Activated T-helper 9 cell treated with anti-CD3 and anti-CD28 coated beads, Interleukin-2, amount 50 U/mL, for 16 hours (primary cell): Measurements from ENCODE around the gene TENT5D.
"Not testable (repeated sequence)": the region's sequence is repeated elsewhere in the genome, so short reads cannot be mapped to it uniquely, and the experiment has no call there.

Experiments
- DNase-seq: peaks from one replicate; pipeline ENCODE4 v3.0.0-alpha.2; 2020; ENCODE audit warnings: low read depth

The TENT5D gene

GRCh38 chrX:80420147-80420546 is at the start of gene TENT5D:
Gene TENT5D (plus strand): TSS chrX:80420447. CDS start chrX:80442540, 22,093 bp downstream.
- no peak for DNase-seq

- not testable (repeated sequence) for DNase-seq
Measured at GRCh38 chrX:80385651-80386050, 34.6 kb upstream of the TENT5D start.

- no peak for DNase-seq
Measured at GRCh38 chrX:80388206-80388605, 32.0 kb upstream of the TENT5D start.

- no peak for DNase-seq
Measured at GRCh38 chrX:80412042-80412441, 8.2 kb upstream of the TENT5D start.

GRCh38 chrX:80423000-80423399 is 2.8 kb downstream of the TENT5D start:
- no peak for DNase-seq

- no peak for DNase-seq
Measured at GRCh38 chrX:80423744-80424143, 3.5 kb downstream of the TENT5D start.

GRCh38 chrX:80430826-80431504 is 10.7 kb downstream of the TENT5D start:
- DNase-seq = no peak

- DNase-seq = no peak
Measured at GRCh38 chrX:80431505-80431832, 11.2 kb downstream of the TENT5D start.

- no peak for DNase-seq
Measured at GRCh38 chrX:80432441-80432840, 12.2 kb downstream of the TENT5D start.

GRCh38 chrX:80432863-80433262 is 12.6 kb downstream of the TENT5D start:
- no peak for DNase-seq

- not testable (repeated sequence) for DNase-seq
Measured at GRCh38 chrX:80468166-80468565, 47.9 kb downstream of the TENT5D start.

- DNase-seq = no peak
Measured at GRCh38 chrX:80471582-80471981, 51.3 kb downstream of the TENT5D start.

GRCh38 chrX:80485543-80485942 is 65.3 kb downstream of the TENT5D start:
- no peak for DNase-seq

- DNase-seq = no peak
Measured at GRCh38 chrX:80486299-80486698, 66.1 kb downstream of the TENT5D start.

- no peak for DNase-seq
Measured at GRCh38 chrX:80489166-80489565, 68.9 kb downstream of the TENT5D start.
